Skeletal muscle satellite cell (primary cell): ENCODE measurements around the gene TNS2.

Source experiments
- H3K27me3 ChIP-seq: 2 replicates; pipeline ENCODE4 v1.7.0; 2013; ENCODE audit warnings: low read length; ENCODE audit not compliant: control insufficient read depth, insufficient read depth
- H3K36me3 ChIP-seq: 2 replicates; pipeline ENCODE4 v1.7.0; 2013; ENCODE audit warnings: mild to moderate bottlenecking, control low read depth, low read length; ENCODE audit not compliant: insufficient read depth
- H3K4me1 ChIP-seq: 2 replicates; pipeline ENCODE4 v1.7.0; 2013; ENCODE audit warnings: low read length; ENCODE audit not compliant: control insufficient read depth, insufficient read depth
- H3K4me2 ChIP-seq: 2 replicates; pipeline ENCODE4 v1.7.0; 2013; ENCODE audit warnings: mild to moderate bottlenecking, low read length
- H3K4me3 ChIP-seq: 2 replicates; pipeline ENCODE4 v1.7.0; 2013; ENCODE audit warnings: low read length
- H3K9ac ChIP-seq: 2 replicates; pipeline ENCODE4 v1.7.0; 2013; ENCODE audit warnings: mild to moderate bottlenecking, low read depth, low read length, moderate library complexity
- H3K9me3 ChIP-seq: replicated peaks from 2 replicates; pipeline ENCODE4 v1.7.0; 2013; ENCODE audit warnings: mild to moderate bottlenecking, control low read depth, low read length

Gene TNS2

GRCh38 chr12:53067074-53067992 is 17.5 kb downstream of the TNS2 start:
- Histone ChIP-seq H3K4me2 (no peak overlapping the region), H3K27me3 (no peaks in the 10 kb centered on the region), H3K4me3 (no peak overlapping the region), H3K9ac (no peak overlapping the region), H3K36me3 (peaks cover 52% of the 10 kb centered on the region), H3K9me3 (no peaks in the 10 kb centered on the region), H3K4me1 (peaks cover 69% of the 10 kb centered on the region)

- H3K9me3 ChIP-seq, result no peaks in the 10 kb centered on the region
- H3K36me3 ChIP-seq, result peaks cover 47% of the 10 kb centered on the region
- peaks cover 64% of the 10 kb centered on the region for H3K4me1 ChIP-seq
- H3K4me3 ChIP-seq, result no peak overlapping the region
- H3K4me2 ChIP-seq, result no peak overlapping the region
- no peaks in the 10 kb centered on the region for H3K27me3 ChIP-seq
- no peak overlapping the region for H3K9ac ChIP-seq
Observed at GRCh38 chr12:53067993-53068770, 18.3 kb downstream of the TNS2 start.

DNA sequence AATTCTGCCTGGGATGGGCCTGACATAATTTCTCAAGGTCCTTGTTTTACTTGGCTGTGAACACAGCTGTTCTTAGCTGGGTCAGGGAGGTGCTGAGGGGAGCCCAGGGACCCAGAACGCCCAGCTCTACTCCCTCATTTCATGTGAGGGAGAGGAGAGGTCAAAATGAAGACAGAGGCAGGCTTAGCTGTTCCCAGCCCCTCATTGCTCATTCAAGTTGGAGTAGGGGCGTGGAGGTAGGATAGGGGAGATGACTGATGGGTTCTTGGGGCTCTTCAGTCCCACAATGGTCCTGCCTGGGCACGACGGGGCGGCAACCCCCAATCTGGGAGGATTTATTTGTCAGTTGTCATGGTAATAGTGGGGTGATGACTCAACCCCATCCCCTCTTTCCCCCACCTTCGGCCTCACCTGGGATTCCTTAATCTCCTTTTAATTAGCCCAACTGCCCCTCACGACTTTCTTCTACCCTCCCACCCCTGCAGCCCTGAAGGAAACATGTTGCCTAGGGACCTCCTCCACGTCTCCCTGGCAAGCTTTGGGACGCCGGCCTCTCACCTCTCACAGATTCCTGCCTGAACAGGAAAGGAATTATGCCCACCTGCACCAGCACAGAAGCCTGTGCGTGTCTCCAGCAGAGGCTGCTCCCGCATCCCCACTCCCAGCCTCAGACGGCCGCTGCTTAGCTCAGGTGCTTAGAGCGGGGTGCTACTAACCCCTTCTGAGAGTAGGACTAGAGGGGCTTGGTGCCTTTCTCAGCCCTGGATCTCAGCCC is 19.1 kb downstream of the TNS2 start:
- H3K9ac ChIP-seq, result no peak overlapping the region
- peaks cover 58% of the 10 kb centered on the region for H3K4me1 ChIP-seq
- H3K4me3 ChIP-seq, result no peak overlapping the region

GRCh38 chr12:53069621-53070410 is 20.0 kb downstream of the TNS2 start:
- Histone ChIP-seq H3K4me1 (peaks cover 51% of the 10 kb centered on the region), H3K9me3 (no peaks in the 10 kb centered on the region), H3K4me2 (no peak overlapping the region), H3K27me3 (no peaks in the 10 kb centered on the region), H3K4me3 (no peak overlapping the region), H3K36me3 (peaks cover 46% of the 10 kb centered on the region), H3K9ac (no peak overlapping the region)

More for the DNA sequence above, 19.1 kb downstream of the TNS2 start:
- Histone ChIP-seq H3K9me3 (no peaks in the 10 kb centered on the region), H3K36me3 (peaks cover 44% of the 10 kb centered on the region), H3K27me3 (no peaks in the 10 kb centered on the region), H3K4me2 (no peak overlapping the region)

DNA sequence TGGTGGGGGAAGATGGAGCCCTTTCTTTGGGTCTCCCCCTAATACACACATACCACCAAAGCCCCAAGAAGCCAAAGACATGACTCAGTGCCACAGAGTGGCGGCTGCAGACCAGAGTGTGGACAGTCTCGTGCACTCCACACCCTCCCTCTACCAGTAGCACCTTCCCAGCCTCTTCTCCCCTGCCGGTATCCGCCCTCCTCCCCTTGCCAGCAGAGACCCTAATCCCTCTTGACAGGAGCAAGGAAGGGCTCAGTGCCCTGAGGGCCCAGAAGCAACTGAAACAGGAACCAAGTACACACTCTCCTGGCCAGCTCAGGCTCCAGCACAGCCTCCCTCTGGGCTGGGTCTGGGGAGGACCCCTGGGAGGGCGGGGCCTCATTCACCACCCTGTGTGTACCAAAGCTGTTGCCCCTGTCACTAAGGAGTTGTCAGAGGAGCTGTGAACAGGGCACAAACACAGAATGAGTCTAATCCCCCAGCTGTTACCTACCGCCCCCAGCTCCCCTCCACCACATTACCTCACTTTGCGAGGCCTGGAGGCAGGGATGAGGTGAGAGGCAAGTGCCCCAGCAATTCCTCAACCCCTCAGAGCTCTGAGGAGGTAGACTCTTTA is 21.1 kb downstream of the TNS2 start:
- Histone ChIP-seq H3K4me3 (no peak overlapping the region), H3K9me3 (no peaks in the 10 kb centered on the region), H3K36me3 (peaks cover 47% of the 10 kb centered on the region), H3K4me1 (peaks cover 41% of the 10 kb centered on the region), H3K27me3 (no peaks in the 10 kb centered on the region), H3K4me2 (no peak overlapping the region), H3K9ac (no peak overlapping the region)

DNA sequence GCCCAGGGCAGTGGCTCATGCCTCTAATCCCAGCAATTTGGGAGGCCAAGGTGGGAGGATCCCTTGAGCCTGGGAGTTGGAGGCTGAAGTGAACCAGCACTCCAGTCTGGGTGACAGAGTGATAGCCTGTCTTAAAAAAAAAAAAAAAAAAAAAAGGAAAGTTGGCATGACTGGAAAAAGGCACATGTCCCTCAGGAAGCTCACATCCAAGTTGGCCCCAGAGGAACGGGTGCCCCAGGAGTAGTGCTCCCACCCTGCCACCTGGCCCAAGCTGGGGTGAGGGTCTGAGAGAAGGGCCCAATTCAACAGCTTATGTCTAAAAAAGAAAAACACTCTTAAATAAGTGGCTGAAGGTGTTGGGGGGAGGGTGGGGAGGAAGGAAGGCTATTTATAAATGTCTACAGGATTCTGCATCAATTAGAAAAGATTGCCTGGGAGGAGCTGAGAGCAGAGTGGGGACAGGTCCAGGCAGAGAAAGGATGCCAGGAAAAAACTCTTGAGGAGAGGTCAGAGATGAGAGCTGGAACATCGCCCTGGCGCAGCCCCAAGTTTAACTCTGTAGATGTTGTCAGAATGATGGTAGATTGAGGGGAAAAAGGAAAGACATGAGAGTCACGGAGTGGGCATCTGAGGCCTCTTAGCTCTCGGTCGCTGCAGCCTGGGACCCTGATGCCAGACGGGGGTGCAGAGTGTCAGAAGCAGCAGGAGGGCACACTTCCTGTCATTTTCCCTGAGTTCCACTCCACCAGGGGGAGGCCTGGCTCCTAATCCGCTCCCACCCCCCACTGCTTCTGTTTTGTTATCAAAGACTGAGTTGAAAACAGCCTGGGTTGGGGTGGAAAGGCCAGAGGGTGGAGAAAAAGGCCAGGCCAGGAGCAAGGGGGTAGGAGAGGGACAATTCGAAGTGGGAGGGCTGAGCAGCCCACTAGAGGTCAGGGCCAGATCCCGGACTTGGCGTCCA is 22.0 kb downstream of the TNS2 start:
- Histone ChIP-seq H3K36me3 (peaks cover 46% of the 10 kb centered on the region), H3K4me1 (peaks cover 34% of the 10 kb centered on the region), H3K4me2 (peak overlapping the region; percentile 19), H3K9me3 (no peaks in the 10 kb centered on the region), H3K9ac (no peak overlapping the region), H3K27me3 (no peaks in the 10 kb centered on the region), H3K4me3 (no peak overlapping the region)

- Histone ChIP-seq H3K4me2 (no peak overlapping the region), H3K9me3 (no peaks in the 10 kb centered on the region), H3K4me1 (peaks cover 34% of the 10 kb centered on the region), H3K36me3 (peaks cover 42% of the 10 kb centered on the region), H3K4me3 (no peak overlapping the region), H3K27me3 (no peaks in the 10 kb centered on the region), H3K9ac (no peak overlapping the region)
Observed at GRCh38 chr12:53073881-53074280, 24.0 kb downstream of the TNS2 start.

GRCh38 chr12:53074283-53074998 is 24.6 kb downstream of the TNS2 start:
- no peaks in the 10 kb centered on the region for H3K27me3 ChIP-seq
- H3K9ac ChIP-seq, result no peak overlapping the region
- H3K4me3 ChIP-seq, result no peak overlapping the region
- peaks cover 34% of the 10 kb centered on the region for H3K4me1 ChIP-seq
- H3K4me2 ChIP-seq, result no peak overlapping the region
- peaks cover 42% of the 10 kb centered on the region for H3K36me3 ChIP-seq
- no peaks in the 10 kb centered on the region for H3K9me3 ChIP-seq

- Histone ChIP-seq H3K4me1 (peaks cover 37% of the 10 kb centered on the region), H3K9me3 (no peaks in the 10 kb centered on the region), H3K27me3 (no peaks in the 10 kb centered on the region), H3K9ac (no peak overlapping the region), H3K36me3 (peaks cover 42% of the 10 kb centered on the region), H3K4me3 (no peak overlapping the region), H3K4me2 (no peak overlapping the region)
Observed at GRCh38 chr12:53074999-53075370, 25.1 kb downstream of the TNS2 start.
